Adrenal gland (tissue), 12 donors: Measurements from ENCODE around the gene ATP11A. TPM values are rescaled to one million over a fixed set of nuclear protein-coding genes. Genes with fewer than 3 reads are reported as not detected.

ENCODE experiments used
- DNase-seq, 7 donors: peaks; one replicate each; pipeline ENCODE4 v3.0.0-alpha.2; 2019 to 2020
- H3K27ac ChIP-seq, 5 donors: fragments of 200-600 bp; sonication (generic) in 4 of 5; 1 replicate in 3 of 5; 2 replicates in 2 of 5; pipeline versions ENCODE4 v1.5.1 to v1.8.0; 2016 to 2020; ENCODE audit warnings: mild to moderate bottlenecking in 1 of 5
- H3K27me3 ChIP-seq: fragments of 200-600 bp; 2 replicates; pipeline ENCODE4 v1.8.0; 2021
- H3K36me3 ChIP-seq, 2 donors: fragments of 200-600 bp; replicated peaks in 1 of 2; 1 replicate in 1 of 2; 2 replicates in 1 of 2; pipeline versions ENCODE4 v1.5.1 to v1.8.0; 2018 to 2022
- H3K4me1 ChIP-seq, 2 donors: fragments of 200-600 bp; replicated peaks in 1 of 2; 1 replicate in 1 of 2; 2 replicates in 1 of 2; pipeline versions ENCODE4 v1.5.1 to v1.8.0; 2018 to 2021
- H3K4me3 ChIP-seq, 4 donors: fragments of 200-600 bp; sonication (generic) in 3 of 4; one replicate each; pipeline ENCODE4 v1.5.1; 2016 to 2018
- H3K9me3 ChIP-seq, 3 donors: fragments of 200-600 bp; sonication (generic) in 1 of 3; replicated peaks in 1 of 3; 1 replicate in 2 of 3; 2 replicates in 1 of 3; pipeline versions ENCODE4 v1.5.1 to v1.8.0; 2016 to 2021
- POLR2A ChIP-seq, 2 donors: fragments of 450-650 bp; IDR thresholded peaks; one replicate each; pipeline ENCODE4 v1.6.1; 2017; ENCODE audit warnings: antibody characterized with exemption in 2 of 2, mild to moderate bottlenecking in 2 of 2, moderate library complexity in 1 of 2
- WGBS, 4 donors: extraction: QIAGEN DNeasy Blood & Tissue Kit in 2 of 4; methylation state at CpG; one replicate each; pipeline versions ENCODE4 v1.1.5 to v1.1.7; 2013 to 2017; 5-methylcytosine and 5-hydroxymethylcytosine counted together
- intact Hi-C, 2 donors: fragments of 100-400 bp; cut with DNase I; formaldehyde crosslinking; loops; one replicate each; pipeline versions ENCODE4 v1.14.1 to v1.15.0; 2022 to 2023
- polyA plus RNA-seq, 3 donors: library from polyadenylated mRNA; stranded (reverse); fragments of 200-250 nt in 2 of 3; fragments of 350-450 nt in 1 of 3; fragmentation: Illumina TruSeq in 1 of 3; extraction: RNeasy Lipid Tissue Mini Kit (QIAGEN cat#74804) in 1 of 3; gene quantifications; one replicate each; pipeline ENCODE4 v1.2.3, GENCODE V29; 2013 to 2014
- total RNA-seq, 9 donors: library from RNA; depleted of rRNA in 4 of 9; stranded (reverse); fragments of >200 nt in 4 of 9; fragments of 120-200 nt in 1 of 9; fragmentation: NEBNext Ultra II Directional in 1 of 9; extraction: Animal tissue kit (Norgen Biotek cat#: 25700) in 1 of 9; gene quantifications; one replicate each; pipeline versions ENCODE4 v1.1.0 to v1.2.4, GENCODE V29; 2013 to 2023
- TF ChIP-seq, protein P1 (sequence below), 6 experiments: fragments of 450-650 bp in 4 of 6; fragments of 200-600 bp in 2 of 6; sonication (generic) in 1 of 6; IDR thresholded peaks; 1 replicate in 5 of 6; 2 replicates in 1 of 6; pipeline versions ENCODE4 v1.5.1 to v1.8.0; 2016 to 2021; ENCODE audit warnings: antibody characterized with exemption in 6 of 6, mild to moderate bottlenecking in 2 of 6, moderate library complexity in 1 of 6
- donor health status: healthy with polysubstance abuse.
- donor health status: Bipolar disorder and iron deficiency.
- donor health status: DM: yes; HTN: yes; CAD: no.
- donor health status: DM: no; HTN: no; CAD: no.
- donor health status: DM: no; HTN: no; CAD: no.
- donor health status: DM: yes; HTN: yes; CAD: no.

The ATP11A gene
- total and polyA plus RNA-seq, 12 donors: 6.0 to 94.1 (median 29.8) TPM

DNA sequence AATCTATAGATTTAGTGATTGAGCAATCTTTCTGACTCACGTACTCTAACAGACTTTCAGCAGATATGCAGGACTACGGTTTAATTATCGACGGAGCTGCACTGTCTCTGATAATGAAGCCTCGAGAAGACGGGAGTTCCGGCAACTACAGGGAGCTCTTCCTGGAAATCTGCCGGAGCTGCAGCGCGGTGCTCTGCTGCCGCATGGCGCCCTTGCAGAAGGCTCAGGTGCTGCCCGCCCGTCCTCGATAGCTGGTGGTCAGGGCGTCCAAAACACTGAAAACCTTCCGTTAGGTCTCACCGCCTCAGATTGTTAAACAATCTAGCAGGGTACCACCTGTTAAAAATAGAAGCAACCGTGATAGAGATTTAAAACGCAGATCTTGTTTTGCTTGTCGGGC lies 166.0 kb downstream of the ATP11A start:
- TF ChIP-seq, protein P1, sequence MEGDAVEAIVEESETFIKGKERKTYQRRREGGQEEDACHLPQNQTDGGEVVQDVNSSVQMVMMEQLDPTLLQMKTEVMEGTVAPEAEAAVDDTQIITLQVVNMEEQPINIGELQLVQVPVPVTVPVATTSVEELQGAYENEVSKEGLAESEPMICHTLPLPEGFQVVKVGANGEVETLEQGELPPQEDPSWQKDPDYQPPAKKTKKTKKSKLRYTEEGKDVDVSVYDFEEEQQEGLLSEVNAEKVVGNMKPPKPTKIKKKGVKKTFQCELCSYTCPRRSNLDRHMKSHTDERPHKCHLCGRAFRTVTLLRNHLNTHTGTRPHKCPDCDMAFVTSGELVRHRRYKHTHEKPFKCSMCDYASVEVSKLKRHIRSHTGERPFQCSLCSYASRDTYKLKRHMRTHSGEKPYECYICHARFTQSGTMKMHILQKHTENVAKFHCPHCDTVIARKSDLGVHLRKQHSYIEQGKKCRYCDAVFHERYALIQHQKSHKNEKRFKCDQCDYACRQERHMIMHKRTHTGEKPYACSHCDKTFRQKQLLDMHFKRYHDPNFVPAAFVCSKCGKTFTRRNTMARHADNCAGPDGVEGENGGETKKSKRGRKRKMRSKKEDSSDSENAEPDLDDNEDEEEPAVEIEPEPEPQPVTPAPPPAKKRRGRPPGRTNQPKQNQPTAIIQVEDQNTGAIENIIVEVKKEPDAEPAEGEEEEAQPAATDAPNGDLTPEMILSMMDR (IDR thresholded peaks at IDR 0.05): no peak
- TF ChIP-seq POLR2A (IDR thresholded peaks at IDR 0.05): no peak
- intact Hi-C loops: no loop called here
- peaks cover 0 to 61% of the 10 kb centered on the region in 2 donors for H3K36me3 ChIP-seq

GRCh38 chr13:112857914-112858490 lies 168.2 kb downstream of the ATP11A start:
- 94 to 95% (median 95%) methylated on average over 19 to 20 of the region's 20 CpGs for WGBS, 4 donors
- Histone ChIP-seq H3K27me3 (no peaks in the 10 kb centered on the region), H3K4me3 (no peak overlapping the region), H3K4me1 (peaks cover 0 to 9% of the 10 kb centered on the region in 2 donors), H3K27ac (no peak overlapping the region), H3K9me3 (no peaks in the 10 kb centered on the region), H3K36me3 (peaks cover 0 to 61% of the 10 kb centered on the region in 2 donors)
- no peak for TF ChIP-seq POLR2A (IDR thresholded peaks at IDR 0.05)
- TF ChIP-seq, protein P1 (IDR thresholded peaks at IDR 0.05): no peak
- no peak for DNase-seq
- intact Hi-C loops: no loop called here

More for the DNA sequence above, 166.0 kb downstream of the ATP11A start:
- no peaks in the 10 kb centered on the region for H3K9me3 ChIP-seq
- no peaks in the 10 kb centered on the region for H3K27me3 ChIP-seq
- H3K4me3 ChIP-seq: no peak overlapping the region
- H3K27ac ChIP-seq: no peak overlapping the region
- DNase-seq: no peak
- H3K4me1 ChIP-seq: peaks cover 0 to 9% of the 10 kb centered on the region in 2 donors
- 91 to 97% (median 96%) methylated on average over 21 of the region's 21 CpGs for WGBS, 4 donors

- intact Hi-C loops: no loop called here
- DNase-seq: no peak
- no peaks in the 10 kb centered on the region for H3K27me3 ChIP-seq
- TF ChIP-seq, protein P1 (IDR thresholded peaks at IDR 0.05): no peak
- no peak for TF ChIP-seq POLR2A (IDR thresholded peaks at IDR 0.05)
- WGBS, 4 donors: 82 to 87% (median 83%) methylated on average over 16 to 22 of the region's 22 CpGs
- H3K9me3 ChIP-seq: no peaks in the 10 kb centered on the region
- peaks cover 0 to 54% of the 10 kb centered on the region in 2 donors for H3K36me3 ChIP-seq
- peak overlapping the region in 3 of 5 donors; percentile 10 to 64 (median 57) for H3K27ac ChIP-seq
- peaks cover 0 to 9% of the 10 kb centered on the region in 2 donors for H3K4me1 ChIP-seq
- no peak overlapping the region for H3K4me3 ChIP-seq
These were observed 169.4 kb downstream of the ATP11A start for GRCh38 chr13:112859128-112859816.

DNA sequence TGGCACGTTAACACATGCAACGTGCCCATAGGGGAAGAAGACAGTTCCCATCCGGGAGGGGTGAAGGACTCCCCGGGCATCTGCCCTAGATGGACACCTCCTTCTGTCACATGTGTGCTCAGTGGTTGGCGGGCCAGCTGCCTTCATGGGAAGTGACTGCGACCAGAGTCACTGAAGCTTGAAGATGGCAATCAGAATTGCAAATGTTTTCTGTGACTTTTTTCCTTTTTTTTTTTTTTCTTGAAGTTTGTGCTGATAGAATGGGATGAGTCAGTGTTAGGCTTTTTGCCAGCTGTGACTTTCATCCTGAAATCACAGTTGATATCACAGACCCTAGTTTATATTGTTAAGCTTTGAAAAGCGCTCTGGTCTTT lies 170.0 kb downstream of the ATP11A start:
- 33 to 42% (median 38%) methylated on average over 5 to 7 of the region's 7 CpGs for whole genome bisulfite sequencing, 4 donors
- peaks cover 0 to 49% of the 10 kb centered on the region in 2 donors for H3K36me3 ChIP-seq
- H3K27ac ChIP-seq: peak overlapping the region in 3 of 5 donors; percentile 10 to 64 (median 57)

More for the DNA sequence above, 170.0 kb downstream of the ATP11A start:
- intact Hi-C loops: no loop called here
- Histone ChIP-seq H3K4me3 (no peak overlapping the region), H3K4me1 (peaks cover 0 to 9% of the 10 kb centered on the region in 2 donors), H3K9me3 (no peaks in the 10 kb centered on the region), H3K27me3 (no peaks in the 10 kb centered on the region)
- TF ChIP-seq, protein P1 (IDR thresholded peaks at IDR 0.05): no peak
- no peak for TF ChIP-seq POLR2A (IDR thresholded peaks at IDR 0.05)
- peak; percentile 69 to 89 (median 80) for DNase-seq
